DOHH2 (cell line): Measurements from ENCODE around the gene PDE6D.

Source experiments
- CTCF ChIP-seq: fragments of 200-600 bp; sonication (generic); IDR thresholded peaks from one replicate; pipeline ENCODE4 v1.5.1; 2014; ENCODE audit warnings: antibody characterized with exemption, mild to moderate bottlenecking, low read depth, low read length; ENCODE audit not compliant: poor library complexity, severe bottlenecking
- EZH2phosphoT487 ChIP-seq: fragments of 200-600 bp; sonication (generic); IDR thresholded peaks from 2 replicates; pipeline ENCODE4 v1.6.1; 2017; ENCODE audit warnings: borderline replicate concordance, mild to moderate bottlenecking, antibody characterized with exemption, low read length, moderate library complexity, mixed read lengths

- TF ChIP-seq CTCF = no peak
- TF ChIP-seq EZH2phosphoT487 = no peak
Observed at GRCh38 chr2:231693956-231694355, 87.1 kb downstream of the PDE6D start.
